HepG2 (cell line): ENCODE data around the gene WDR35. TPM values are rescaled to one million over a fixed set of nuclear protein-coding genes. Genes with fewer than 3 reads are reported as not detected.

Experiments
- ATAC-seq: fragments of 200-7000 bp; cut with Tn5 transposase; 3 replicates; pipeline ENCODE4 v1.9.1; 2020; ENCODE audit warnings: mild to moderate bottlenecking, moderate library complexity
- BruUV-seq: library from RNA; stranded (reverse); fragments of 400-500 nt; replicated peaks from 2 replicates; lab custom pipeline; 2021; lab: Mats Ljungman, UMichigan
- CTCF ChIA-PET: fragments of 300-600 bp; formaldehyde crosslinking; extraction: SDS; loops from one replicate; lab custom pipeline; 2021; ENCODE audit warnings: low total read pairs, inconsistent platforms, low intra/inter-chr PET ratio; lab: Yijun Ruan, JAX
- POLR2A ChIA-PET: fragments of 350-600 bp; sonication (Branson Sonifier 250); formaldehyde crosslinking; loops from one replicate; lab custom pipeline; 2020; ENCODE audit warnings: antibody characterized with exemption, inconsistent platforms; lab: Yijun Ruan, JAX
- DNase-seq: peaks from one replicate; pipeline ENCODE4 v3.0.0-alpha.2; 2015; ENCODE audit warnings: low spot score
- FAIRE-seq: peaks from 3 replicates; lab custom pipeline; 2011; peaks lifted over from hg19 to GRCh38; lab: Jason Lieb, UNC
- H2AFZ ChIP-seq: one replicate; pipeline ENCODE4 v1.6.1; 2011; ENCODE audit warnings: low read length, inconsistent platforms
- H3K27ac ChIP-seq: fragments of 300-600 bp; 3 replicates; pipeline ENCODE4 v1.8.0; 2011; ENCODE audit warnings: mixed run types, mild to moderate bottlenecking, mixed read lengths, low read length, inconsistent platforms; ENCODE audit not compliant: insufficient read depth; ENCODE audit errors: extremely low read length
- H3K27me3 ChIP-seq, 2 experiments: fragments of 200-600 bp in 1 of 2; 2 replicates in 1 of 2; 3 replicates in 1 of 2; pipeline versions ENCODE4 v1.6.0 to v1.8.0; 2011; ENCODE audit warnings: low read length in 2 of 2, mild to moderate bottlenecking in 2 of 2, moderate library complexity in 2 of 2, inconsistent platforms in 1 of 2; ENCODE audit not compliant: insufficient read depth in 2 of 2, control insufficient read depth in 1 of 2
- H3K36me3 ChIP-seq, 2 experiments: fragments of 200-600 bp in 1 of 2; replicated peaks in 1 of 2; 2 replicates in 1 of 2; 3 replicates in 1 of 2; pipeline versions ENCODE4 v1.5.1 to v1.8.0; 2011; ENCODE audit warnings: low read length in 2 of 2, inconsistent platforms in 1 of 2; ENCODE audit not compliant: insufficient read depth in 2 of 2, control insufficient read depth in 1 of 2
- H3K4me1 ChIP-seq: 2 replicates; pipeline ENCODE4 v1.5.1; 2012; ENCODE audit warnings: low read length, inconsistent platforms; ENCODE audit not compliant: insufficient read depth
- H3K4me2 ChIP-seq: 2 replicates; pipeline ENCODE4 v1.6.0; 2011; ENCODE audit warnings: low read depth, low read length, inconsistent platforms
- H3K4me3 ChIP-seq, 3 experiments: fragments of 200-600 bp in 1 of 3; sonication (generic), shearing (Covaris generic) in 1 of 3; replicated peaks in 1 of 3; 2 replicates each; pipeline ENCODE4 v1.5.1; 2011 to 2016; ENCODE audit warnings: low read length in 3 of 3, inconsistent platforms in 2 of 3, low read depth in 2 of 3, mild to moderate bottlenecking in 2 of 3, control low read depth in 1 of 3, mixed read lengths in 1 of 3; ENCODE audit not compliant: insufficient read depth in 1 of 3
- H3K79me2 ChIP-seq: one replicate; pipeline ENCODE4 v1.6.1; 2011; ENCODE audit warnings: low read length, inconsistent platforms; ENCODE audit not compliant: insufficient read depth
- H3K9ac ChIP-seq: 2 replicates; pipeline ENCODE4 v1.6.0; 2011; ENCODE audit warnings: mild to moderate bottlenecking, low read depth, low read length, inconsistent platforms; ENCODE audit not compliant: insufficient read depth
- H3K9me3 ChIP-seq: 2 replicates; pipeline ENCODE4 v1.5.1; 2012; ENCODE audit warnings: mild to moderate bottlenecking, low read length
- H4K20me1 ChIP-seq: 2 replicates; pipeline ENCODE4 v1.6.0; 2011; ENCODE audit warnings: inconsistent platforms, mild to moderate bottlenecking, low read length, moderate library complexity; ENCODE audit not compliant: insufficient read depth
- ATAD3A ChIP-seq: sonication (generic); formaldehyde crosslinking; IDR thresholded peaks from 2 replicates; pipeline ENCODE4 v1.4.0; 2020; ENCODE audit warnings: missing genetic modification reagents
- HIVEP1 ChIP-seq: sonication (generic); formaldehyde crosslinking; IDR thresholded peaks from 2 replicates; pipeline ENCODE4 v1.4.0; 2020; ENCODE audit warnings: mild to moderate bottlenecking, missing genetic modification reagents
- KDM2A ChIP-seq: sonication (generic); formaldehyde crosslinking; IDR thresholded peaks from 2 replicates; pipeline ENCODE4 v1.4.0; 2020; ENCODE audit warnings: low read depth, missing genetic modification reagents, borderline replicate concordance
- MAZ ChIP-seq, 2 experiments: sonication (generic) in 1 of 2; formaldehyde crosslinking in 1 of 2; IDR thresholded peaks; 2 replicates each; pipeline versions ENCODE4 v1.5.0 to v1.6.1; 2012 to 2020; ENCODE audit warnings: low read depth in 2 of 2, mild to moderate bottlenecking in 2 of 2, borderline replicate concordance in 1 of 2, improper control_type of control experiment in 1 of 2, low read length in 1 of 2, missing genetic modification reagents in 1 of 2, moderate library complexity in 1 of 2
- MED13 ChIP-seq: sonication (generic); formaldehyde crosslinking; IDR thresholded peaks from 2 replicates; pipeline ENCODE4 v1.5.0; 2020; ENCODE audit warnings: missing genetic modification reagents
- THAP11 ChIP-seq: IDR thresholded peaks from 2 replicates; pipeline ENCODE4 v1.6.1; 2016; ENCODE audit warnings: missing biosample characterization, missing genetic modification reagents
- THYN1 ChIP-seq: sonication (generic); formaldehyde crosslinking; IDR thresholded peaks from 2 replicates; pipeline ENCODE4 v1.8.1; 2023; ENCODE audit warnings: low read depth, mild to moderate bottlenecking, moderate library complexity, missing genetic modification reagents, borderline replicate concordance
- ZFP36L2 ChIP-seq: sonication (generic); formaldehyde crosslinking; IDR thresholded peaks from 2 replicates; pipeline ENCODE4 v1.4.0; 2020; ENCODE audit warnings: missing genetic modification reagents
- ZNF530 ChIP-seq: sonication (generic); formaldehyde crosslinking; IDR thresholded peaks from 2 replicates; pipeline ENCODE4 v1.5.0; 2020; ENCODE audit warnings: low read depth, mild to moderate bottlenecking, missing genetic modification reagents
- WGBS: methylation state at CpG from one replicate; pipeline ENCODE4 v1.1.6; 2017; ENCODE audit warnings: low lambda C conversion rate; 5-methylcytosine and 5-hydroxymethylcytosine counted together
- in situ Hi-C: cut with HindIII; loops from 2 replicates; pipeline ENCODE4 v1.10.0; 2017; ENCODE audit warnings: low pct_unique_long_range_greater_than_20kb; ENCODE audit not compliant: extremely low pct_ligation_motif_present
- intact Hi-C: fragments of 100-400 bp; cut with micrococcal nuclease; formaldehyde crosslinking; loops from one replicate; pipeline ENCODE4 v1.10.0; 2022; ENCODE audit not compliant: unreplicated experiment
- polyA plus RNA-seq, 8 experiments: library from polyadenylated mRNA; depleted of rRNA in 3 of 8; stranded (reverse) in 7 of 8; unstranded in 1 of 8; fragments of >200 nt; fragmentation: Illumina TruSeq in 4 of 8; extraction: Trizol in 4 of 8; gene quantifications; 2 replicates each; pipeline versions ENCODE4 v1.2.1 to v1.2.3, GENCODE V29; 2011 to 2016; ENCODE audit warnings: low read depth in 4 of 8, missing spikeins in 1 of 8, mixed read lengths in 1 of 8; ENCODE audit not compliant: insufficient read depth in 1 of 8
- total RNA-seq, 5 experiments: library from RNA; depleted of rRNA; stranded (reverse); fragments of >200 nt; fragmentation: Illumina TruSeq; extraction: Trizol; gene quantifications; 2 replicates each; pipeline ENCODE4 v1.2.3, GENCODE V29; 2016; ENCODE audit warnings: low read depth in 1 of 5
- TF ChIP-seq, protein P1 (sequence below): sonication (generic); IDR thresholded peaks from 2 replicates; pipeline ENCODE4 v1.6.1; 2016; ENCODE audit warnings: low read depth, borderline replicate concordance
- TF ChIP-seq, protein P2 (sequence below), 2 experiments: sonication (generic) in 1 of 2; formaldehyde crosslinking in 1 of 2; IDR thresholded peaks; 2 replicates each; pipeline versions ENCODE4 v1.4.0 to v1.6.1; 2016 to 2020; ENCODE audit warnings: borderline replicate concordance in 1 of 2, low read depth in 1 of 2, mild to moderate bottlenecking in 1 of 2, missing genetic modification reagents in 1 of 2
- TF ChIP-seq, protein P3 (sequence below): fragments of 450-650 bp; IDR thresholded peaks from 2 replicates; pipeline ENCODE4 v1.6.1; 2017; ENCODE audit warnings: mild to moderate bottlenecking
- TF ChIP-seq, protein P4 (sequence below): sonication (generic); formaldehyde crosslinking; IDR thresholded peaks from 2 replicates; pipeline ENCODE4 v1.4.0; 2020; ENCODE audit warnings: mild to moderate bottlenecking, missing genetic modification reagents, borderline replicate concordance

Gene WDR35
- total and polyA plus RNA-seq, 2 of the 13 experiments (the other 11 are each of a cell fraction or from before 2014, with no cell fraction given) = 11.1 to 19.6 TPM

DNA sequence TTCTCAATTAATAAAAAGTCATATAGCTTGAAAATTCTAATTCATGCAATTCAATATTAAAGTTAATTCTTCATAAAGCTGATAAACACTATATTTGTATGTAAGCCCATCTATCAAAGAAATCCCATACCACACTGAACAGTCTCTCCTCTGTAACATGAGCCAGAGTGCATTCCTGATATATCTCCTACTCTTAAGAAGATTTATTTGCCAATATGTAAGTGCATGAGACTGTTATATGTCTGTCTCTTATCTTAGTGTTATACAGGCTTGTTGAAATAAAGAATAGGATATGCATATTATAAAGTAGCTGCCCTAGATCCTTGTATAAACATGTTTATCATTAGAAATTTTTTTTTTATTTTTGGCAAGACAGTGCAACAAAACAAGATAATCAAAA lies 47.7 kb downstream of the WDR35 start (continued):
- TF ChIP-seq HIVEP1 (CRISPR knock-in tag) = no peak
- TF ChIP-seq THYN1 (CRISPR knock-in tag) = no peak
- TF ChIP-seq MED13 (CRISPR knock-in tag) = no peak
- TF ChIP-seq, protein P1, sequence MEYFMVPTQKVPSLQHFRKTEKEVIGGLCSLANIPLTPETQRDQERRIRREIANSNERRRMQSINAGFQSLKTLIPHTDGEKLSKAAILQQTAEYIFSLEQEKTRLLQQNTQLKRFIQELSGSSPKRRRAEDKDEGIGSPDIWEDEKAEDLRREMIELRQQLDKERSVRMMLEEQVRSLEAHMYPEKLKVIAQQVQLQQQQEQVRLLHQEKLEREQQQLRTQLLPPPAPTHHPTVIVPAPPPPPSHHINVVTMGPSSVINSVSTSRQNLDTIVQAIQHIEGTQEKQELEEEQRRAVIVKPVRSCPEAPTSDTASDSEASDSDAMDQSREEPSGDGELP = no peak
- TF ChIP-seq, all 625 proteins: peak for 0

DNA sequence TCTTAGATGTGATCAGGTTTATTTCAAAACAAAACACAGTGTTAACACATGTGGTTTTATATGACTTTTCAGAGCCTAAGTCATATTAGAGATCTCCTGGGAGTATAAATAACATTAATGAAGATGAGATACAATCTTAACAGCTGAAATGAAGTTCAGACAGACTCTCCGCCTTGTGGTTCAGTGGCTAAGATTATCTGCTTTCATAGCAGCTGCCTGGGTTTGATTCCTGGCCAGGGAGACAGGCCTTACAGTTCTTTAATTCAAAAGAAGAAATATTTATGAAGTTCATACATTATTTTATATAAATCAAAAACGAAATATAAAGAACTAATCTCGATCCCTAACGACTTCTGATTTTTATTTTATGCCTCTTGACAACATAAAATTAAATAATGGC lies 52.9 kb downstream of the WDR35 start:
- FAIRE-seq = no peak
- no peak overlapping the region for H3K4me2 ChIP-seq
- H3K36me3 ChIP-seq = peaks cover 5 to 40% of the 10 kb centered on the region in 2 experiments
- H3K4me1 ChIP-seq = peaks cover 26% of the 10 kb centered on the region
- no TSS peak for BruUV-seq
- CTCF ChIA-PET = no interaction called here
- in situ Hi-C loops (no loop called here), intact Hi-C loops (no loop called here)
- H3K27ac ChIP-seq = no peak overlapping the region
- H4K20me1 ChIP-seq = no peaks in the 10 kb centered on the region
- DNase-seq = no peak
- H3K79me2 ChIP-seq = no peaks in the 10 kb centered on the region
- no peak overlapping the region for H2AFZ ChIP-seq
- no peak for ATAC-seq
- H3K27me3 ChIP-seq = no peaks in the 10 kb centered on the region
- H3K9ac ChIP-seq = no peak overlapping the region
- no peaks in the 10 kb centered on the region for H3K9me3 ChIP-seq
- WGBS = 91% methylated on average over 4 of the region's 4 CpGs
- POLR2A ChIA-PET = interaction anchor here (1.3 kb wide), 1 partner anchor 114 kb away, joined by 3 read pairs; the partner anchor contains the start of gene LAPTM4A
- H3K4me3 ChIP-seq = no peak overlapping the region
- TF ChIP-seq MAZ (IDR thresholded peaks at IDR 0.05; ENCODE audit: borderline replicate concordance, low read depth, low read length) = no peak
- TF ChIP-seq MAZ (CRISPR knock-in tag; IDR thresholded peaks at IDR 0.05; ENCODE audit: low read depth) = no peak
- TF ChIP-seq THAP11 (CRISPR knock-in tag) = no peak
- no peak for TF ChIP-seq ZFP36L2 (CRISPR knock-in tag)
- TF ChIP-seq, protein P2, sequence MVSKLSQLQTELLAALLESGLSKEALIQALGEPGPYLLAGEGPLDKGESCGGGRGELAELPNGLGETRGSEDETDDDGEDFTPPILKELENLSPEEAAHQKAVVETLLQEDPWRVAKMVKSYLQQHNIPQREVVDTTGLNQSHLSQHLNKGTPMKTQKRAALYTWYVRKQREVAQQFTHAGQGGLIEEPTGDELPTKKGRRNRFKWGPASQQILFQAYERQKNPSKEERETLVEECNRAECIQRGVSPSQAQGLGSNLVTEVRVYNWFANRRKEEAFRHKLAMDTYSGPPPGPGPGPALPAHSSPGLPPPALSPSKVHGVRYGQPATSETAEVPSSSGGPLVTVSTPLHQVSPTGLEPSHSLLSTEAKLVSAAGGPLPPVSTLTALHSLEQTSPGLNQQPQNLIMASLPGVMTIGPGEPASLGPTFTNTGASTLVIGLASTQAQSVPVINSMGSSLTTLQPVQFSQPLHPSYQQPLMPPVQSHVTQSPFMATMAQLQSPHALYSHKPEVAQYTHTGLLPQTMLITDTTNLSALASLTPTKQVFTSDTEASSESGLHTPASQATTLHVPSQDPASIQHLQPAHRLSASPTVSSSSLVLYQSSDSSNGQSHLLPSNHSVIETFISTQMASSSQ (IDR thresholded peaks at IDR 0.05; ENCODE audit: low read depth) = no peak
- TF ChIP-seq, protein P2 (CRISPR knock-in tag; IDR thresholded peaks at IDR 0.05; ENCODE audit: borderline replicate concordance) = no peak
- TF ChIP-seq ZNF530 = no peak
- TF ChIP-seq ATAD3A (CRISPR knock-in tag) = no peak
- TF ChIP-seq KDM2A (CRISPR knock-in tag) = no peak
- TF ChIP-seq, protein P3, sequence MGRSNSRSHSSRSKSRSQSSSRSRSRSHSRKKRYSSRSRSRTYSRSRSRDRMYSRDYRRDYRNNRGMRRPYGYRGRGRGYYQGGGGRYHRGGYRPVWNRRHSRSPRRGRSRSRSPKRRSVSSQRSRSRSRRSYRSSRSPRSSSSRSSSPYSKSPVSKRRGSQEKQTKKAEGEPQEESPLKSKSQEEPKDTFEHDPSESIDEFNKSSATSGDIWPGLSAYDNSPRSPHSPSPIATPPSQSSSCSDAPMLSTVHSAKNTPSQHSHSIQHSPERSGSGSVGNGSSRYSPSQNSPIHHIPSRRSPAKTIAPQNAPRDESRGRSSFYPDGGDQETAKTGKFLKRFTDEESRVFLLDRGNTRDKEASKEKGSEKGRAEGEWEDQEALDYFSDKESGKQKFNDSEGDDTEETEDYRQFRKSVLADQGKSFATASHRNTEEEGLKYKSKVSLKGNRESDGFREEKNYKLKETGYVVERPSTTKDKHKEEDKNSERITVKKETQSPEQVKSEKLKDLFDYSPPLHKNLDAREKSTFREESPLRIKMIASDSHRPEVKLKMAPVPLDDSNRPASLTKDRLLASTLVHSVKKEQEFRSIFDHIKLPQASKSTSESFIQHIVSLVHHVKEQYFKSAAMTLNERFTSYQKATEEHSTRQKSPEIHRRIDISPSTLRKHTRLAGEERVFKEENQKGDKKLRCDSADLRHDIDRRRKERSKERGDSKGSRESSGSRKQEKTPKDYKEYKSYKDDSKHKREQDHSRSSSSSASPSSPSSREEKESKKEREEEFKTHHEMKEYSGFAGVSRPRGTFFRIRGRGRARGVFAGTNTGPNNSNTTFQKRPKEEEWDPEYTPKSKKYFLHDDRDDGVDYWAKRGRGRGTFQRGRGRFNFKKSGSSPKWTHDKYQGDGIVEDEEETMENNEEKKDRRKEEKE = no peak
- TF ChIP-seq, protein P4, sequence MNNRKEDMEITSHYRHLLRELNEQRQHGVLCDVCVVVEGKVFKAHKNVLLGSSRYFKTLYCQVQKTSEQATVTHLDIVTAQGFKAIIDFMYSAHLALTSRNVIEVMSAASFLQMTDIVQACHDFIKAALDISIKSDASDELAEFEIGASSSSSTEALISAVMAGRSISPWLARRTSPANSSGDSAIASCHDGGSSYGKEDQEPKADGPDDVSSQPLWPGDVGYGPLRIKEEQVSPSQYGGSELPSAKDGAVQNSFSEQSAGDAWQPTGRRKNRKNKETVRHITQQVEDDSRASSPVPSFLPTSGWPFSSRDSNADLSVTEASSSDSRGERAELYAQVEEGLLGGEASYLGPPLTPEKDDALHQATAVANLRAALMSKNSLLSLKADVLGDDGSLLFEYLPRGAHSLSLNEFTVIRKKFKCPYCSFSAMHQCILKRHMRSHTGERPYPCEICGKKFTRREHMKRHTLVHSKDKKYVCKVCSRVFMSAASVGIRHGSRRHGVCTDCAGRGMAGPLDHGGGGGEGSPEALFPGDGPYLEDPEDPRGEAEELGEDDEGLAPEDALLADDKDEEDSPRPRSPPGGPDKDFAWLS (CRISPR knock-in tag) = no peak
